IMR-90 (cell line): Measurements from ENCODE around the gene GHR. TPM values are rescaled to one million over a fixed set of nuclear protein-coding genes. Genes with fewer than 3 reads are reported as not detected.

Source experiments
- ATAC-seq: fragments of 200-7000 bp; cut with Tn5 transposase; 2 replicates; pipeline ENCODE4 v1.9.1; 2020; ENCODE audit warnings: low read depth, mild to moderate bottlenecking, moderate library complexity
- BruUV-seq: library from RNA; stranded (reverse); fragments of 400-500 nt; replicated peaks from 2 replicates; lab custom pipeline; 2021; lab: Mats Ljungman, UMichigan
- CTCF ChIA-PET: fragments of 300-600 bp; formaldehyde crosslinking; extraction: SDS; loops from one replicate; lab custom pipeline; 2021; ENCODE audit warnings: antibody characterized with exemption; lab: Yijun Ruan, JAX
- POLR2A ChIA-PET: fragments of 300-600 bp; sonication (Branson Sonifier 250); formaldehyde crosslinking; loops from one replicate; lab custom pipeline; 2022; ENCODE audit warnings: antibody characterized with exemption; ENCODE audit not compliant: unreplicated experiment; lab: Charles Lee
- DNase-seq: peaks from one replicate; pipeline ENCODE4 v3.0.0; 2013
- H2AFZ ChIP-seq: replicated peaks from 2 replicates; pipeline ENCODE3; 2013; ENCODE audit warnings: low read length, mild to moderate bottlenecking; ENCODE audit not compliant: poor library complexity
- H2AK5ac ChIP-seq: 2 replicates; pipeline ENCODE4 v1.6.1; 2013; ENCODE audit warnings: low read depth, low read length, inconsistent platforms
- H2AK9ac ChIP-seq: replicated peaks from 2 replicates; pipeline ENCODE3; 2013; ENCODE audit warnings: mild to moderate bottlenecking, low read depth, low read length, moderate library complexity; ENCODE audit not compliant: poor library complexity
- H2BK120ac ChIP-seq: 2 replicates; pipeline ENCODE4 v1.6.1; 2013; ENCODE audit warnings: low read depth, low read length, inconsistent platforms
- H2BK15ac ChIP-seq: 3 replicates; pipeline ENCODE4 v1.6.1; 2013; ENCODE audit warnings: low read depth, low read length, inconsistent platforms
- H2BK20ac ChIP-seq: 2 replicates; pipeline ENCODE4 v1.6.1; 2013; ENCODE audit warnings: low read depth, mild to moderate bottlenecking, inconsistent platforms, low read length, moderate library complexity
- H2BK5ac ChIP-seq: 2 replicates; pipeline ENCODE4 v1.6.1; 2013; ENCODE audit warnings: mild to moderate bottlenecking, low read depth, low read length, inconsistent platforms; ENCODE audit not compliant: poor library complexity, severe bottlenecking
- H3K14ac ChIP-seq: replicated peaks from 2 replicates; pipeline ENCODE4 v1.6.1; 2013; ENCODE audit warnings: low read depth, low read length, inconsistent platforms
- H3K18ac ChIP-seq: 2 replicates; pipeline ENCODE4 v1.6.1; 2013; ENCODE audit warnings: low read depth, low read length, control low read depth
- H3K23ac ChIP-seq: 2 replicates; pipeline ENCODE4 v1.6.1; 2013; ENCODE audit warnings: low read depth, low read length, inconsistent platforms
- H3K27ac ChIP-seq: 2 replicates; pipeline ENCODE4 v1.5.1; 2013; ENCODE audit warnings: mild to moderate bottlenecking, control low read depth, low read length; ENCODE audit not compliant: insufficient read depth
- H3K27me3 ChIP-seq: 2 replicates; pipeline ENCODE4 v1.6.1; 2013; ENCODE audit warnings: low read length; ENCODE audit not compliant: control insufficient read depth, insufficient read depth
- H3K36me3 ChIP-seq: 2 replicates; pipeline ENCODE4 v1.6.1; 2013; ENCODE audit warnings: low read length, mixed read lengths; ENCODE audit not compliant: control insufficient read depth, insufficient read depth
- H3K4ac ChIP-seq: 2 replicates; pipeline ENCODE4 v1.6.1; 2013; ENCODE audit warnings: low read depth, low read length, inconsistent platforms
- H3K4me1 ChIP-seq: 2 replicates; pipeline ENCODE4 v1.6.1; 2013; ENCODE audit warnings: low read length, mixed read lengths; ENCODE audit not compliant: control insufficient read depth, insufficient read depth
- H3K4me2 ChIP-seq: 2 replicates; pipeline ENCODE4 v1.6.1; 2013; ENCODE audit warnings: low read depth, mild to moderate bottlenecking, control low read depth, low read length, moderate library complexity
- H3K4me3 ChIP-seq: 2 replicates; pipeline ENCODE4 v1.5.1; 2013; ENCODE audit warnings: low read depth, mild to moderate bottlenecking, control low read depth, low read length, moderate library complexity; ENCODE audit not compliant: insufficient read depth
- H3K56ac ChIP-seq: 2 replicates; pipeline ENCODE4 v1.6.1; 2013; ENCODE audit warnings: low read length, inconsistent platforms; ENCODE audit not compliant: insufficient read depth; ENCODE audit errors: extremely low read depth
- H3K79me1 ChIP-seq, 2 experiments: 2 replicates each; pipeline ENCODE4 v1.6.1; 2013; ENCODE audit warnings: low read length in 2 of 2, inconsistent platforms in 1 of 2, low read depth in 1 of 2
- H3K9ac ChIP-seq: 2 replicates; pipeline ENCODE4 v1.6.1; 2013; ENCODE audit warnings: low read depth, low read length, control low read depth
- H3K9me1 ChIP-seq: 2 replicates; pipeline ENCODE4 v1.6.1; 2013; ENCODE audit warnings: low read length, inconsistent platforms; ENCODE audit not compliant: insufficient read depth
- H3K9me3 ChIP-seq: 2 replicates; pipeline ENCODE4 v1.6.1; 2013; ENCODE audit warnings: low read length; ENCODE audit not compliant: control insufficient read depth, insufficient read depth
- H4K20me1 ChIP-seq: 2 replicates; pipeline ENCODE4 v1.6.1; 2013; ENCODE audit warnings: low read length, inconsistent platforms; ENCODE audit not compliant: insufficient read depth
- H4K5ac ChIP-seq: 2 replicates; pipeline ENCODE4 v1.6.1; 2013; ENCODE audit warnings: mild to moderate bottlenecking, low read depth, low read length, control low read depth
- H4K8ac ChIP-seq, 2 experiments: 2 replicates each; pipeline ENCODE4 v1.6.1; 2013; ENCODE audit warnings: low read depth in 2 of 2, low read length in 2 of 2, control low read depth in 1 of 2, inconsistent platforms in 1 of 2
- H4K91ac ChIP-seq: 2 replicates; pipeline ENCODE4 v1.6.1; 2013; ENCODE audit warnings: low read depth, low read length, inconsistent platforms; ENCODE audit not compliant: insufficient read depth
- CEBPB ChIP-seq: IDR thresholded peaks from 2 replicates; pipeline ENCODE4 v1.6.1; 2012; ENCODE audit warnings: low read depth, low read length, improper control_type of control experiment
- FOS ChIP-seq: fragments of 150-350 bp; IDR thresholded peaks from 2 replicates; pipeline ENCODE4 v1.6.1; 2016; ENCODE audit warnings: low read depth, low read length
- MAZ ChIP-seq: IDR thresholded peaks from 2 replicates; pipeline ENCODE4 v1.6.1; 2012; ENCODE audit warnings: low read depth, mild to moderate bottlenecking, low read length, improper control_type of control experiment, moderate library complexity, borderline replicate concordance
- RAD21 ChIP-seq: IDR thresholded peaks from 2 replicates; pipeline ENCODE4 v1.6.1; 2012; ENCODE audit warnings: low read length, improper control_type of control experiment
- RCOR1 ChIP-seq: IDR thresholded peaks from 2 replicates; pipeline ENCODE4 v1.6.1; 2012; ENCODE audit warnings: mild to moderate bottlenecking, low read length, improper control_type of control experiment; ENCODE audit not compliant: insufficient replicate concordance
- SMC3 ChIP-seq: fragments of 150-350 bp; IDR thresholded peaks from 2 replicates; pipeline ENCODE4 v1.6.1; 2016; ENCODE audit warnings: low read depth, mild to moderate bottlenecking, antibody characterized with exemption, low read length, moderate library complexity
- WGBS, 2 experiments: methylation state at CpG; one replicate each; pipeline versions ENCODE4 v1.1.5 to v1.1.7; 2013; ENCODE audit warnings: missing lambda C conversion rate in 2 of 2; ENCODE audit not compliant: insufficient read length in 1 of 2; ENCODE audit errors: extremely low coverage in 2 of 2; 5-methylcytosine and 5-hydroxymethylcytosine counted together
- dilution Hi-C: fragments of 300-500 bp; cut with HindIII; formaldehyde crosslinking; loops from one replicate; pipeline ENCODE4 v1.14.3; 2018; ENCODE audit warnings: low sequenced_read_pairs; ENCODE audit not compliant: unreplicated experiment
- in situ Hi-C: fragments of 300-500 bp; cut with MboI; formaldehyde crosslinking; loops from 3 replicates; pipeline ENCODE4 v1.14.3; 2019; ENCODE audit warnings: low sequenced_read_pairs, inconsistent platforms, mixed read lengths
- intact Hi-C: fragments of 100-400 bp; cut with micrococcal nuclease; formaldehyde crosslinking; loops from 2 replicates; pipeline ENCODE4 v1.10.0; 2022
- polyA plus RNA-seq, 3 experiments: library from polyadenylated mRNA; depleted of rRNA; stranded (reverse); fragments of >200 nt; gene quantifications; 2 replicates each; pipeline ENCODE4 v1.2.3, GENCODE V29; 2012; ENCODE audit warnings: low replicate concordance in 1 of 3
- total RNA-seq: library from RNA; depleted of rRNA; stranded (reverse); fragments of >200 nt; gene quantifications from 2 replicates; pipeline ENCODE4 v1.2.3, GENCODE V29; 2012
- TF ChIP-seq, protein P1 (sequence below): fragments of 150-350 bp; IDR thresholded peaks from 2 replicates; pipeline ENCODE4 v1.6.1; 2016; ENCODE audit warnings: low read depth, mild to moderate bottlenecking, low read length, moderate library complexity, borderline replicate concordance

The GHR gene
- total and polyA plus RNA-seq, 2 of the 4 experiments (the other 2 are of a cell fraction): 0.36 to 1.1 TPM

DNA sequence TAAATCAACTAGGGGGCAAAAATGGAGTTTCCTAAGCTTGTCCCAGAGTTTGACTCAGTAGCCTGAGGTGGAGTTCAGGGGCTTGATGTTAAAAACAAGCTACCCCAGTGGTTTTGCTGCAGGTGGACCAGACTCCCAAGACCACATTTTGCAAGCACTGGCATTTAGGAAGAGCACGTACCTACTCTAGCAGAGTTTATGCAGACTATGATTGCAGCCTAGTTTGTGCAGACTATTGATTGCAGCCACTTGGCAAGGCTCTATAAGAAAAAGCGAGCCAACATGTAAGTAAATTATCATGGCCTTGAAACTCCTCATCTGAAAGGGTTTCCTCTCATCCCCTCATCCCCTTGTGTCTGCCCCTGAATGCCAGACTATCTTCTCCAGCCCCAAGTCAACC is 231.4 kb downstream of the GHR start:
- no CpG with 5 or more reads among the region's 2 CpGs for WGBS, 2 experiments
- ATAC-seq (no peak), DNase-seq (no peak)
- H2BK5ac ChIP-seq: no peak overlapping the region
- POLR2A ChIA-PET: no interaction called here
- no peak overlapping the region for H2BK15ac ChIP-seq
- no peak overlapping the region for H3K4me3 ChIP-seq
- H2AK5ac ChIP-seq: no peak overlapping the region
- in situ Hi-C loops: no loop called here
- no peak for TF ChIP-seq MAZ
- TF ChIP-seq SMC3: no peak
- no peak for TF ChIP-seq RAD21
- TF ChIP-seq FOS: no peak
- TF ChIP-seq, protein P1, sequence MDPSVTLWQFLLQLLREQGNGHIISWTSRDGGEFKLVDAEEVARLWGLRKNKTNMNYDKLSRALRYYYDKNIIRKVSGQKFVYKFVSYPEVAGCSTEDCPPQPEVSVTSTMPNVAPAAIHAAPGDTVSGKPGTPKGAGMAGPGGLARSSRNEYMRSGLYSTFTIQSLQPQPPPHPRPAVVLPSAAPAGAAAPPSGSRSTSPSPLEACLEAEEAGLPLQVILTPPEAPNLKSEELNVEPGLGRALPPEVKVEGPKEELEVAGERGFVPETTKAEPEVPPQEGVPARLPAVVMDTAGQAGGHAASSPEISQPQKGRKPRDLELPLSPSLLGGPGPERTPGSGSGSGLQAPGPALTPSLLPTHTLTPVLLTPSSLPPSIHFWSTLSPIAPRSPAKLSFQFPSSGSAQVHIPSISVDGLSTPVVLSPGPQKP: no peak
- no peak for TF ChIP-seq RCOR1
- TF ChIP-seq CEBPB: no peak
- H3K4me1 ChIP-seq: no peaks in the 10 kb centered on the region
- H2BK120ac ChIP-seq: no peak overlapping the region
- dilution Hi-C loops: no loop called here
- no peak overlapping the region for H3K4me2 ChIP-seq
- no peaks in the 10 kb centered on the region for H4K20me1 ChIP-seq
- H3K79me1 ChIP-seq: no peaks in the 10 kb centered on the region
- no peak overlapping the region for H3K9ac ChIP-seq
- H4K5ac ChIP-seq: no peak overlapping the region
- H3K56ac ChIP-seq: no peak overlapping the region
- no peak overlapping the region for H4K91ac ChIP-seq
- no peak overlapping the region for H4K8ac ChIP-seq
- CTCF ChIA-PET: no interaction called here
- no peaks in the 10 kb centered on the region for H3K27me3 ChIP-seq
- no peak overlapping the region for H3K14ac ChIP-seq
- no peak overlapping the region for H3K27ac ChIP-seq
- no TSS peak for BruUV-seq
- H2AK9ac ChIP-seq: no peak overlapping the region
- H2BK20ac ChIP-seq: no peak overlapping the region
- no peaks in the 10 kb centered on the region for H3K9me3 ChIP-seq
- no peak overlapping the region for H3K4ac ChIP-seq
- intact Hi-C loops: no loop called here
- no peak overlapping the region for H3K23ac ChIP-seq
- H3K36me3 ChIP-seq: no peaks in the 10 kb centered on the region
- H3K18ac ChIP-seq: no peak overlapping the region
- H2AFZ ChIP-seq: no peak overlapping the region
- H3K9me1 ChIP-seq: no peaks in the 10 kb centered on the region
